ENCODE measurements around the gene SLC17A5.
"Not testable (repeated sequence)": the region's sequence is repeated elsewhere in the genome, so short reads cannot be mapped to it uniquely, and the experiment has no call there.

SLC17A5 gene

GRCh38 chr6:73551115-73551514, 102.7 kb downstream of the SLC17A5 start:
- not testable (repeated sequence) for H3K9me3 ChIP-seq (replicated peaks; ENCODE audit: insufficient read depth, low read length); DNase-seq; H3K4me2 ChIP-seq (ENCODE audit: low read depth, low read length); H3K9ac ChIP-seq (ENCODE audit: low read length); H3K4me3 ChIP-seq (ENCODE audit: low read length); H3K27me3 ChIP-seq (replicated peaks; ENCODE audit: insufficient read depth, low read length); H3K9me2 ChIP-seq (replicated peaks; ENCODE audit: insufficient read depth, low read length); H2AFZ ChIP-seq (ENCODE audit: low read length); H3K27ac ChIP-seq (ENCODE audit: low read length); H3F3A ChIP-seq (ENCODE audit: insufficient read depth, low read length); H3K79me2 ChIP-seq (ENCODE audit: low read length); H3K36me3 ChIP-seq (replicated peaks; ENCODE audit: insufficient read depth, low read length); H4K20me1 ChIP-seq (ENCODE audit: insufficient read depth, low read length); H3K4me1 ChIP-seq (ENCODE audit: low read length)

GRCh38 chr6:73548458-73549446, 105.0 kb downstream of the SLC17A5 start:
- Histone ChIP-seq H3K4me3 (ENCODE audit: low read length) (no peak overlapping the region), H3F3A (ENCODE audit: insufficient read depth, low read length) (no peaks in the 10 kb centered on the region), H3K9me2 (replicated peaks; ENCODE audit: insufficient read depth, low read length) (no peaks in the 10 kb centered on the region), H2AFZ (ENCODE audit: low read length) (no peak overlapping the region), H3K27ac (ENCODE audit: low read length) (no peak overlapping the region), H3K9me3 (replicated peaks; ENCODE audit: insufficient read depth, low read length) (no peaks in the 10 kb centered on the region), H3K4me1 (ENCODE audit: low read length) (no peaks in the 10 kb centered on the region), H3K9ac (ENCODE audit: low read length) (no peak overlapping the region), H3K4me2 (ENCODE audit: low read depth, low read length) (no peak overlapping the region), H3K36me3 (replicated peaks; ENCODE audit: insufficient read depth, low read length) (no peaks in the 10 kb centered on the region), H3K79me2 (ENCODE audit: low read length) (no peaks in the 10 kb centered on the region), H3K27me3 (replicated peaks; ENCODE audit: insufficient read depth, low read length) (no peaks in the 10 kb centered on the region), H4K20me1 (ENCODE audit: insufficient read depth, low read length) (no peaks in the 10 kb centered on the region)
- TF ChIP-seq CTCF (IDR thresholded peaks at IDR 0.05; ENCODE audit: low read length) (no peak), EZH2phosphoT487 (IDR thresholded peaks at IDR 0.05; ENCODE audit: low read length) (no peak), EZH2 (optimal IDR thresholded peaks at IDR 0.05; ENCODE audit: low read depth, low read length) (no peak)
- no peak for DNase-seq

- H2AFZ ChIP-seq (ENCODE audit: low read length) = no peak overlapping the region
- no peaks in the 10 kb centered on the region for H3K9me2 ChIP-seq (replicated peaks; ENCODE audit: insufficient read depth, low read length)
- H4K20me1 ChIP-seq (ENCODE audit: insufficient read depth, low read length) = no peaks in the 10 kb centered on the region
Observed at GRCh38 chr6:73547036-73547435, 106.8 kb downstream of the SLC17A5 start.

More at GRCh38 chr6:73547036-73547435, 106.8 kb downstream of the SLC17A5 start:
- Histone ChIP-seq H3K79me2 (ENCODE audit: low read length) (no peaks in the 10 kb centered on the region), H3K9me3 (replicated peaks; ENCODE audit: insufficient read depth, low read length) (no peaks in the 10 kb centered on the region), H3F3A (ENCODE audit: insufficient read depth, low read length) (no peaks in the 10 kb centered on the region), H3K4me3 (ENCODE audit: low read length) (no peak overlapping the region), H3K36me3 (replicated peaks; ENCODE audit: insufficient read depth, low read length) (no peaks in the 10 kb centered on the region), H3K9ac (ENCODE audit: low read length) (no peak overlapping the region), H3K4me1 (ENCODE audit: low read length) (no peaks in the 10 kb centered on the region), H3K27me3 (replicated peaks; ENCODE audit: insufficient read depth, low read length) (no peaks in the 10 kb centered on the region), H3K27ac (ENCODE audit: low read length) (no peak overlapping the region), H3K4me2 (ENCODE audit: low read depth, low read length) (no peak overlapping the region)
- DNase-seq = no peak
- TF ChIP-seq CTCF (IDR thresholded peaks at IDR 0.05; ENCODE audit: low read length) (no peak), EZH2 (optimal IDR thresholded peaks at IDR 0.05; ENCODE audit: low read depth, low read length) (no peak), EZH2phosphoT487 (IDR thresholded peaks at IDR 0.05; ENCODE audit: low read length) (no peak)

All from MM.1S (cell line).